OCI-LY1 (cell line): Measurements from ENCODE around the gene ADK.

Source experiments
- CTCF ChIP-seq: fragments of 200-600 bp; sonication (generic), shearing (Covaris generic); IDR thresholded peaks from 2 replicates; pipeline ENCODE4 v1.5.1; 2017; ENCODE audit warnings: mild to moderate bottlenecking, antibody characterized with exemption, low read length, moderate library complexity, mixed read lengths
- EZH2 ChIP-seq: fragments of 200-600 bp; sonication (generic), shearing (Covaris generic); IDR thresholded peaks from 2 replicates; pipeline ENCODE4 v1.8.0; 2017; ENCODE audit warnings: borderline replicate concordance, mixed run types, mild to moderate bottlenecking, antibody characterized with exemption, low read length, moderate library complexity, mixed read lengths

- TF ChIP-seq CTCF (no peak), EZH2 (no peak)
Measured at GRCh38 chr10:74690393-74690792, 539.4 kb downstream of the ADK start.
